Spleen (tissue), 11 donors: Measurements from ENCODE around the gene MS4A18. TPM values are rescaled to one million over a fixed set of nuclear protein-coding genes. Genes with fewer than 3 reads are reported as not detected.

Source experiments
- DNase-seq: peaks from one replicate; pipeline ENCODE4 v3.0.0-alpha.2; 2020
- H3K27ac ChIP-seq, 8 donors: fragments of 200-600 bp; sonication (generic) in 7 of 8; 1 replicate in 4 of 8; 2 replicates in 4 of 8; pipeline versions ENCODE4 v1.5.0 to v1.8.0; 2016 to 2021; ENCODE audit warnings: inconsistent platforms in 4 of 8, mild to moderate bottlenecking in 4 of 8, moderate library complexity in 1 of 8
- H3K27me3 ChIP-seq, 7 donors: fragments of 200-600 bp; sonication (generic) in 6 of 7; replicated peaks in 1 of 7; 1 replicate in 4 of 7; 2 replicates in 3 of 7; pipeline versions ENCODE4 v1.5.0 to v1.8.0; 2016 to 2021; ENCODE audit warnings: inconsistent platforms in 3 of 7, mild to moderate bottlenecking in 1 of 7
- H3K36me3 ChIP-seq, 6 donors: fragments of 200-600 bp; sonication (generic) in 5 of 6; 1 replicate in 4 of 6; 2 replicates in 2 of 6; pipeline versions ENCODE4 v1.5.0 to v1.8.0; 2016 to 2021; ENCODE audit warnings: inconsistent platforms in 2 of 6
- H3K4me1 ChIP-seq, 6 donors: fragments of 200-600 bp; sonication (generic) in 5 of 6; 1 replicate in 3 of 6; 2 replicates in 3 of 6; pipeline versions ENCODE4 v1.5.0 to v1.8.0; 2016 to 2021; ENCODE audit warnings: inconsistent platforms in 3 of 6
- H3K4me3 ChIP-seq, 8 donors: fragments of 200-600 bp; sonication (generic) in 7 of 8; 1 replicate in 4 of 8; 2 replicates in 4 of 8; pipeline versions ENCODE4 v1.5.0 to v1.8.0; 2016 to 2021; ENCODE audit warnings: inconsistent platforms in 4 of 8, mild to moderate bottlenecking in 4 of 8, moderate library complexity in 2 of 8
- H3K9me3 ChIP-seq, 8 donors: fragments of 200-600 bp; sonication (generic) in 7 of 8; 1 replicate in 4 of 8; 2 replicates in 4 of 8; pipeline versions ENCODE4 v1.5.0 to v1.8.0; 2016 to 2021; ENCODE audit warnings: inconsistent platforms in 4 of 8
- CTCF ChIP-seq, 11 experiments: fragments of 200-600 bp in 7 of 11; fragments of 450-650 bp in 4 of 11; sonication (generic) in 4 of 11; IDR thresholded peaks in 8 of 11; conservative IDR thresholded peaks in 3 of 11; 1 replicate in 7 of 11; 2 replicates in 4 of 11; pipeline versions ENCODE4 v1.4.0 to v1.8.0; 2016 to 2021; ENCODE audit warnings: antibody characterized with exemption in 11 of 11, inconsistent platforms in 4 of 11, mild to moderate bottlenecking in 1 of 11
- POLR2A ChIP-seq, 3 donors: fragments of 450-650 bp; IDR thresholded peaks; one replicate each; pipeline ENCODE4 v1.5.1; 2017; ENCODE audit warnings: antibody characterized with exemption in 3 of 3, mild to moderate bottlenecking in 1 of 3
- POLR2AphosphoS5 ChIP-seq, 3 donors: sonication (generic); formaldehyde crosslinking; IDR thresholded peaks; one replicate each; pipeline ENCODE4 v1.5.1; 2017; ENCODE audit warnings: antibody characterized with exemption in 3 of 3
- WGBS, 5 donors: extraction: QIAGEN DNeasy Blood & Tissue Kit in 3 of 5; methylation state at CpG; one replicate each; pipeline versions ENCODE4 v1.1.5 to v1.1.7; 2013 to 2018; 5-methylcytosine and 5-hydroxymethylcytosine counted together
- intact Hi-C: fragments of 100-400 bp; cut with DNase I; formaldehyde crosslinking; loops from one replicate; pipeline ENCODE4 v1.15.0; 2023; ENCODE audit warnings: low total_unique reads
- polyA plus RNA-seq, 3 donors: library from polyadenylated mRNA; stranded (reverse); fragments of 200-250 nt; gene quantifications; one replicate each; pipeline ENCODE4 v1.2.1, GENCODE V29; 2013
- total RNA-seq, 7 donors: library from RNA; depleted of rRNA in 3 of 7; stranded (reverse); fragments of >200 nt in 3 of 7; fragmentation: NEBNext Ultra II Directional in 4 of 7; extraction: Animal tissue kit (Norgen Biotek cat#: 25700) in 4 of 7; gene quantifications; one replicate each; pipeline versions ENCODE4 v1.1.0 to v1.2.1, GENCODE V29; 2016 to 2021
- donor health status: healthy with polysubstance abuse.
- donor health status: DM: no; HTN: no; CAD: no; lungs with moderate emphysema.
- donor health status: DM: no; HTN: no; CAD: no.
- donor health status: Bipolar disorder and iron deficiency.
- donor health status: healthy.
- donor health status: DM: no; HTN: no; CAD: no.
- donor health status: DM: yes; HTN: yes; CAD: no.

MS4A18 gene
- total and polyA plus RNA-seq, 10 donors, result not detected

- Histone ChIP-seq H3K9me3 (no peaks in the 10 kb centered on the region), H3K4me1 (no peaks in the 10 kb centered on the region), H3K27ac (no peak overlapping the region), H3K36me3 (no peaks in the 10 kb centered on the region), H3K27me3 (peaks cover 0 to 58% (median 19%) of the 10 kb centered on the region in 7 donors), H3K4me3 (no peak overlapping the region)
- DNase-seq, result peak; percentile 41
- WGBS, 5 donors, result 74 to 96% (median 85%) methylated on average over 4 of the region's 4 CpGs
- TF ChIP-seq POLR2AphosphoS5 (IDR thresholded peaks at IDR 0.05) (no peak), POLR2A (IDR thresholded peaks at IDR 0.05) (no peak), CTCF (IDR thresholded peaks at IDR 0.05 in 8 of 11, conservative IDR thresholded peaks at IDR 0.05 in 3 of 11) (no peak)
- intact Hi-C loops, result no loop called here
These were observed 44.8 kb downstream of the MS4A18 start for GRCh38 chr11:60769273-60769672.

- WGBS, 5 donors, result 81 to 90% (median 81%) methylated on average over 11 of the region's 11 CpGs
- intact Hi-C loops, result no loop called here
- TF ChIP-seq POLR2A (IDR thresholded peaks at IDR 0.05) (no peak), POLR2AphosphoS5 (IDR thresholded peaks at IDR 0.05) (no peak), CTCF (IDR thresholded peaks at IDR 0.05 in 8 of 11, conservative IDR thresholded peaks at IDR 0.05 in 3 of 11) (no peak)
- H3K36me3 ChIP-seq, result no peaks in the 10 kb centered on the region
- peaks cover 0 to 3% (median 1%) of the 10 kb centered on the region in 6 donors for H3K4me1 ChIP-seq
- no peak overlapping the region for H3K27ac ChIP-seq
- peaks cover 0 to 53% (median 19%) of the 10 kb centered on the region in 7 donors for H3K27me3 ChIP-seq
- no peaks in the 10 kb centered on the region for H3K9me3 ChIP-seq
- DNase-seq, result peak; percentile 54
- H3K4me3 ChIP-seq, result no peak overlapping the region
These were observed 45.3 kb downstream of the MS4A18 start for GRCh38 chr11:60769811-60770210.

GRCh38 chr11:60771146-60771545 is 46.6 kb downstream of the MS4A18 start:
- Histone ChIP-seq H3K27me3 (peaks cover 0 to 41% (median 12%) of the 10 kb centered on the region in 7 donors), H3K4me1 (peaks cover 0 to 12% (median 9%) of the 10 kb centered on the region in 6 donors), H3K4me3 (no peak overlapping the region), H3K9me3 (no peaks in the 10 kb centered on the region), H3K36me3 (no peaks in the 10 kb centered on the region), H3K27ac (no peak overlapping the region)
- DNase-seq, result peak; percentile 44
- intact Hi-C loops, result no loop called here
- TF ChIP-seq POLR2A (IDR thresholded peaks at IDR 0.05), result no peak
- TF ChIP-seq POLR2AphosphoS5 (IDR thresholded peaks at IDR 0.05), result no peak
- TF ChIP-seq CTCF (IDR thresholded peaks at IDR 0.05 in 8 of 11, conservative IDR thresholded peaks at IDR 0.05 in 3 of 11), result no peak
- 83 to 93% (median 86%) methylated on average over 2 to 4 of the region's 4 CpGs for WGBS, 5 donors

- no peaks in the 10 kb centered on the region for H3K9me3 ChIP-seq
- peaks cover 0 to 32% (median 6%) of the 10 kb centered on the region in 7 donors for H3K27me3 ChIP-seq
- TF ChIP-seq CTCF (IDR thresholded peaks at IDR 0.05 in 8 of 11, conservative IDR thresholded peaks at IDR 0.05 in 3 of 11) (no peak), POLR2AphosphoS5 (IDR thresholded peaks at IDR 0.05) (no peak), POLR2A (IDR thresholded peaks at IDR 0.05) (no peak)
- H3K4me3 ChIP-seq, result no peak overlapping the region
- whole genome bisulfite sequencing, 5 donors, result 63 to 80% (median 76%) methylated on average over 14 to 16 of the region's 16 CpGs
- H3K36me3 ChIP-seq, result no peaks in the 10 kb centered on the region
- peak; percentile 64 for DNase-seq
- peaks cover 0 to 12% (median 9%) of the 10 kb centered on the region in 6 donors for H3K4me1 ChIP-seq
- intact Hi-C loops, result no loop called here
- no peak overlapping the region for H3K27ac ChIP-seq
These were observed 47.5 kb downstream of the MS4A18 start for GRCh38 chr11:60771879-60772525.
